ENCODE data around the gene METAP1. TPM values are rescaled to one million over a fixed set of nuclear protein-coding genes. Genes with fewer than 3 reads are reported as not detected.

The METAP1 gene
- total and polyA plus RNA-seq, 2 experiments from 2014 or later, result 64.1 to 122 TPM

DNA sequence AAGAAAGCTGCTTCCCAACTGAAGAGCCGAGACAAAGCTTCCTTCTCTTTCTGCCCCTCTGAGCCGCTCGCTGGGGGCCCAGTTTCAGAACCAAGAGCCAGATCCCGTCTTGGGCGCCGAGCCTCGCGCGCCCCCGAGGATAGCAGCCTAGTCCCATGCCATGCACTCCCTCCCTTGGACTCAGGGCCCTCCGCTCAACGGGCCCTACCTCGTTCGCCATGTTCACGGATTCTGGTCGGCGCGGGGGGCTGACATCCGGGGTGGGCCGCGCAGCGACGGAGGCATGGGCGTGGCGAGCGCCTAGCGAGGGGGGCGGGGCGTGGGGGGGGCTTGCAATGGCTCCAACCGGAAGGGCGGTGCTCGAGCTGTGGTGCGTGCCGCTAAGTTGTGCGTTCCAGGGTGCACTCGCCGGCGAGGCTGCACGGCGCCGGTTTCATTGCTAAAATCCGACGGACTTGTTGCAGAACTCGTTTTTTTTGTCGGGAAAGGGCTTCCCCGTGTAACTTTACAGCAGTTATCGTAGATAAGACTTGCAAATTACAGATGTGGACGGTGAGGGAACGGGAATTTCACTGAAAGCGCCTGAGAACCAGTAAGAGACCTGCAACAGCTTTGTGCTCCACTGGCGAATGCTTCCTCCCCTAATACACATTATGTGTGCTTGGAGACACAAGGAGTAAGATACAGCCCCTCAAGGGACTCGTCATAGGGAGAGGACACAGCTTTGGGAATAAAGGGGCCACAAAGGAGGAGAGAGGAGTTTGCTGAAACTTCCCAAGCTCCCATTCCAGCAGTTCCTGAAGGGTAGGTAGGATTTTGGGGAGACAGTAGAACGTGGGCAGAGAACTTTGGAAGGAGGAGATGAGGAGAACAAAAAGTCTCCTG, 93.2 kb downstream of the METAP1 start, which contains the start of gene ADH5:
ADH5 (minus strand) TSS at position 308 of the 885 bp plus-strand sequence; CDS start at position 220, 88 bp downstream.
- Mint-ChIP-seq H3K27ac (peak within 1 kb of the TSS; percentile 99), H3K4me1 (peaks cover 39% of the 10 kb centered on the region)

GRCh38 chr4:99090481-99091215, 95.1 kb downstream of the METAP1 start:
- Mint-ChIP-seq H3K27ac (peak overlapping the region; percentile 8; the same call in 1 of the 2 replicates), H3K4me3 (peak overlapping the region; percentile 41), H3K9me3 (peaks cover 3% of the 10 kb centered on the region; the same call in 2 of the 3 replicates), H3K27me3 (ENCODE audit: insufficient read depth, low read depth, poor library complexity) (peaks cover 16% of the 10 kb centered on the region), H3K36me3 (ENCODE audit: low read depth) (peaks cover 24% of the 10 kb centered on the region), H3K4me1 (peaks cover 34% of the 10 kb centered on the region)
- peaks cover 18% of the 10 kb centered on the region for H3K4me1 ChIP-seq (ENCODE audit: insufficient read depth)
- H3K27ac ChIP-seq (ENCODE audit: low read depth), result no peak overlapping the region
- H3K79me2 ChIP-seq (replicated peaks; ENCODE audit: insufficient read depth), result peaks cover 41% of the 10 kb centered on the region
- H3K4me2 ChIP-seq, result peak overlapping the region; percentile 93
- no peaks in the 10 kb centered on the region for H4K20me1 ChIP-seq (replicated peaks; ENCODE audit: insufficient read depth)
- H3K4me3 ChIP-seq, result peak overlapping the region; percentile 29; the same call in 1 of the 2 replicates
- ATAC-seq (no peak), DNase-seq (ENCODE audit: low spot score) (no peak)
- no peak overlapping the region for H2AFZ ChIP-seq
- no peaks in the 10 kb centered on the region for H3F3A ChIP-seq (replicated peaks; ENCODE audit: low read depth)
- no peaks in the 10 kb centered on the region for H3K27me3 ChIP-seq (ENCODE audit: insufficient read depth)
- H3K9me2 ChIP-seq (ENCODE audit: insufficient read depth), result no peaks in the 10 kb centered on the region
- H3K36me3 ChIP-seq (ENCODE audit: insufficient read depth), result no peaks in the 10 kb centered on the region
- TF ChIP-seq JUNB (IDR thresholded peaks at IDR 0.05; ENCODE audit: unreplicated experiment), result no peak
- TF ChIP-seq NANOG (IDR thresholded peaks at IDR 0.05; ENCODE audit: borderline replicate concordance), result no peak
- TF ChIP-seq STAT1 (IDR thresholded peaks at IDR 0.05; ENCODE audit: unreplicated experiment), result no peak
- no peak for TF ChIP-seq EZH2phosphoT487 (IDR thresholded peaks at IDR 0.05; ENCODE audit: unreplicated experiment)
- TF ChIP-seq, protein P1, sequence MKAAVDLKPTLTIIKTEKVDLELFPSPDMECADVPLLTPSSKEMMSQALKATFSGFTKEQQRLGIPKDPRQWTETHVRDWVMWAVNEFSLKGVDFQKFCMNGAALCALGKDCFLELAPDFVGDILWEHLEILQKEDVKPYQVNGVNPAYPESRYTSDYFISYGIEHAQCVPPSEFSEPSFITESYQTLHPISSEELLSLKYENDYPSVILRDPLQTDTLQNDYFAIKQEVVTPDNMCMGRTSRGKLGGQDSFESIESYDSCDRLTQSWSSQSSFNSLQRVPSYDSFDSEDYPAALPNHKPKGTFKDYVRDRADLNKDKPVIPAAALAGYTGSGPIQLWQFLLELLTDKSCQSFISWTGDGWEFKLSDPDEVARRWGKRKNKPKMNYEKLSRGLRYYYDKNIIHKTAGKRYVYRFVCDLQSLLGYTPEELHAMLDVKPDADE (IDR thresholded peaks at IDR 0.05), result no peak
- no peak for TF ChIP-seq ZNF114 (CRISPR knock-in tag; IDR thresholded peaks at IDR 0.05)
- TF ChIP-seq REST (IDR thresholded peaks at IDR 0.05; ENCODE audit: unreplicated experiment), result no peak
- TF ChIP-seq EZH2 (IDR thresholded peaks at IDR 0.05; ENCODE audit: low read depth, unreplicated experiment), result no peak
- TF ChIP-seq CREB1 (CRISPR knock-in tag; IDR thresholded peaks at IDR 0.05; ENCODE audit: low read depth), result no peak

More for the DNA sequence above, 93.2 kb downstream of the METAP1 start, which contains the start of gene ADH5:
- H3F3A ChIP-seq (replicated peaks; ENCODE audit: low read depth), result no peaks in the 10 kb centered on the region
- peaks cover 43% of the 10 kb centered on the region for H3K36me3 Mint-ChIP-seq (ENCODE audit: low read depth)
- H2AFZ ChIP-seq, result peak within 1 kb of the TSS; percentile 76; the same call in 1 of the 2 replicates
- peak within 1 kb of the TSS; percentile 93 for H3K4me2 ChIP-seq
- peaks cover 18% of the 10 kb centered on the region for H3K4me1 ChIP-seq (ENCODE audit: insufficient read depth)
- no peaks in the 10 kb centered on the region for H3K9me2 ChIP-seq (ENCODE audit: insufficient read depth)
- H3K79me2 ChIP-seq (replicated peaks; ENCODE audit: insufficient read depth), result peaks cover 60% of the 10 kb centered on the region
- peak; percentile 91 for ATAC-seq
- peak within 1 kb of the TSS; percentile 93 for H3K4me3 Mint-ChIP-seq
- TF ChIP-seq JUNB (IDR thresholded peaks at IDR 0.05; ENCODE audit: unreplicated experiment) (no peak), POLR2AphosphoS5 (IDR thresholded peaks at IDR 0.05; ENCODE audit: low read depth) (peak; percentile 98)
- TF ChIP-seq, protein P2, sequence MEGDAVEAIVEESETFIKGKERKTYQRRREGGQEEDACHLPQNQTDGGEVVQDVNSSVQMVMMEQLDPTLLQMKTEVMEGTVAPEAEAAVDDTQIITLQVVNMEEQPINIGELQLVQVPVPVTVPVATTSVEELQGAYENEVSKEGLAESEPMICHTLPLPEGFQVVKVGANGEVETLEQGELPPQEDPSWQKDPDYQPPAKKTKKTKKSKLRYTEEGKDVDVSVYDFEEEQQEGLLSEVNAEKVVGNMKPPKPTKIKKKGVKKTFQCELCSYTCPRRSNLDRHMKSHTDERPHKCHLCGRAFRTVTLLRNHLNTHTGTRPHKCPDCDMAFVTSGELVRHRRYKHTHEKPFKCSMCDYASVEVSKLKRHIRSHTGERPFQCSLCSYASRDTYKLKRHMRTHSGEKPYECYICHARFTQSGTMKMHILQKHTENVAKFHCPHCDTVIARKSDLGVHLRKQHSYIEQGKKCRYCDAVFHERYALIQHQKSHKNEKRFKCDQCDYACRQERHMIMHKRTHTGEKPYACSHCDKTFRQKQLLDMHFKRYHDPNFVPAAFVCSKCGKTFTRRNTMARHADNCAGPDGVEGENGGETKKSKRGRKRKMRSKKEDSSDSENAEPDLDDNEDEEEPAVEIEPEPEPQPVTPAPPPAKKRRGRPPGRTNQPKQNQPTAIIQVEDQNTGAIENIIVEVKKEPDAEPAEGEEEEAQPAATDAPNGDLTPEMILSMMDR (conservative IDR thresholded peaks at IDR 0.05; ENCODE audit: low read depth in 2 of 2), result no peak
- H3K36me3 ChIP-seq (ENCODE audit: insufficient read depth), result peaks cover 15% of the 10 kb centered on the region; the same call in 1 of the 2 replicates
- H3K27ac ChIP-seq (ENCODE audit: low read depth), result peak within 1 kb of the TSS; percentile 98
- no peaks in the 10 kb centered on the region for H3K27me3 ChIP-seq (ENCODE audit: insufficient read depth)
- peak within 1 kb of the TSS; percentile 81 for H3K4me3 ChIP-seq
- no peaks in the 10 kb centered on the region; the same call in 1 of the 2 replicates for H4K20me1 ChIP-seq (replicated peaks; ENCODE audit: insufficient read depth)
- peaks cover 17% of the 10 kb centered on the region for H3K27me3 Mint-ChIP-seq (ENCODE audit: insufficient read depth, low read depth, poor library complexity)
- peak; percentile 91 for DNase-seq (ENCODE audit: low spot score)
- peaks cover 3% of the 10 kb centered on the region; the same call in 2 of the 3 replicates for H3K9me3 Mint-ChIP-seq

Data from GM23338 (cell line).